Right atrium auricular region (tissue), 2 donors: ENCODE results near the gene CHRNE. TPM values are rescaled to one million over a fixed set of nuclear protein-coding genes. Genes with fewer than 3 reads are reported as not detected.
"Not testable (repeated sequence)": the region's sequence is repeated elsewhere in the genome, so short reads cannot be mapped to it uniquely, and the experiment has no call there.

Source experiments
- DNase-seq: peaks from one replicate; pipeline ENCODE4 v3.0.0-alpha.2; 2019; ENCODE audit warnings: low spot score
- H3K27ac ChIP-seq, 2 donors: fragments of 200-600 bp; sonication (generic); 1 replicate in 1 of 2; 2 replicates in 1 of 2; pipeline ENCODE4 v1.5.1; 2016 to 2019
- H3K27me3 ChIP-seq, 2 donors: fragments of 200-600 bp; sonication (generic); one replicate each; pipeline versions ENCODE4 v1.5.1 to v1.6.0; 2017 to 2019
- H3K36me3 ChIP-seq: fragments of 200-600 bp; sonication (generic); one replicate; pipeline ENCODE4 v1.5.1; 2016
- H3K4me1 ChIP-seq, 2 donors: fragments of 200-600 bp; sonication (generic); one replicate each; pipeline versions ENCODE4 v1.5.1 to v1.6.0; 2017 to 2019
- H3K4me3 ChIP-seq, 2 donors: fragments of 200-600 bp; sonication (generic); 1 replicate in 1 of 2; 2 replicates in 1 of 2; pipeline ENCODE4 v1.5.1; 2017 to 2019; ENCODE audit warnings: mild to moderate bottlenecking in 1 of 2, moderate library complexity in 1 of 2
- H3K9me3 ChIP-seq, 2 donors: fragments of 200-600 bp; sonication (generic); one replicate each; pipeline ENCODE4 v1.5.1; 2019
- total RNA-seq, 2 donors: library from RNA; depleted of rRNA; stranded (reverse); fragments of >200 nt; gene quantifications; one replicate each; pipeline ENCODE4 v1.1.0, GENCODE V29; 2016
- TF ChIP-seq, protein P1 (sequence below), 2 donors: fragments of 200-600 bp; sonication (generic); IDR thresholded peaks; one replicate each; pipeline ENCODE4 v1.5.1; 2019; ENCODE audit warnings: antibody characterized with exemption in 2 of 2

Gene CHRNE
- total RNA-seq, 2 donors from 2014 or later: 49.3 to 167 TPM

DNA sequence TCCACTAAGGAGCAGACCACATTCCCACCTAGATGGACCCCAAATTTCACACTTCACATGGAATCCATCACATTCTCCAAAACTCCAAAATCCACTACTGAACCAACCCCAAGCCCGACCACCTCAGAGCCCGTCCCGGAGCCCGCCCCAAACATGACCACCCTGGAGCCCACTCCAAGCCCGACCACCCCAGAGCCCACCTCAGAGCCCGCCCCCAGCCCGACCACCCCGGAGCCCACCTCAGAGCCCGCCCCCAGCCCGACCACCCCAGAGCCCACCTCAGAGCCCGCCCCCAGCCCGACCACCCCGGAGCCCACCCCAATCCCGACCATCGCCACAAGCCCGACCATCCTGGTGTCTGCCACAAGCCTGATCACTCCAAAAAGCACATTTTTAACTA is 30.7 kb upstream of the CHRNE start:
- Histone ChIP-seq H3K4me3 (no peak overlapping the region), H3K27ac (peak overlapping the region in 1 of 2 donors; percentile 51), H3K9me3 (no peaks in the 10 kb centered on the region), H3K36me3 (peaks cover 20% of the 10 kb centered on the region), H3K27me3 (no peaks in the 10 kb centered on the region), H3K4me1 (peaks cover 0 to 22% of the 10 kb centered on the region in 2 donors)
- no peak for DNase-seq
- TF ChIP-seq, protein P1, sequence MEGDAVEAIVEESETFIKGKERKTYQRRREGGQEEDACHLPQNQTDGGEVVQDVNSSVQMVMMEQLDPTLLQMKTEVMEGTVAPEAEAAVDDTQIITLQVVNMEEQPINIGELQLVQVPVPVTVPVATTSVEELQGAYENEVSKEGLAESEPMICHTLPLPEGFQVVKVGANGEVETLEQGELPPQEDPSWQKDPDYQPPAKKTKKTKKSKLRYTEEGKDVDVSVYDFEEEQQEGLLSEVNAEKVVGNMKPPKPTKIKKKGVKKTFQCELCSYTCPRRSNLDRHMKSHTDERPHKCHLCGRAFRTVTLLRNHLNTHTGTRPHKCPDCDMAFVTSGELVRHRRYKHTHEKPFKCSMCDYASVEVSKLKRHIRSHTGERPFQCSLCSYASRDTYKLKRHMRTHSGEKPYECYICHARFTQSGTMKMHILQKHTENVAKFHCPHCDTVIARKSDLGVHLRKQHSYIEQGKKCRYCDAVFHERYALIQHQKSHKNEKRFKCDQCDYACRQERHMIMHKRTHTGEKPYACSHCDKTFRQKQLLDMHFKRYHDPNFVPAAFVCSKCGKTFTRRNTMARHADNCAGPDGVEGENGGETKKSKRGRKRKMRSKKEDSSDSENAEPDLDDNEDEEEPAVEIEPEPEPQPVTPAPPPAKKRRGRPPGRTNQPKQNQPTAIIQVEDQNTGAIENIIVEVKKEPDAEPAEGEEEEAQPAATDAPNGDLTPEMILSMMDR (IDR thresholded peaks at IDR 0.05): no peak

DNA sequence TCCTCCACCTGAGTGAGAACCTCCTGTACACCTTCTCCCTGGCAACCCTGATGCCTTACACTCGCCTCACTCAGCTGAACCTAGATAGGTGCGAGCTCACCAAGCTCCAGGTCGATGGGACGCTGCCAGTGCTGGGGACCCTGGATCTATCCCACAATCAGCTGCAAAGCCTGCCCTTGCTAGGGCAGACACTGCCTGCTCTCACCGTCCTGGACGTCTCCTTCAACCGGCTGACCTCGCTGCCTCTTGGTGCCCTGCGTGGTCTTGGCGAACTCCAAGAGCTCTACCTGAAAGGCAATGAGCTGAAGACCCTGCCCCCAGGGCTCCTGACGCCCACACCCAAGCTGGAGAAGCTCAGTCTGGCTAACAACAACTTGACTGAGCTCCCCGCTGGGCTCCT is 29.9 kb upstream of the CHRNE start:
- no peak overlapping the region for H3K27ac ChIP-seq
- no peak overlapping the region for H3K4me3 ChIP-seq
- peaks cover 0 to 13% of the 10 kb centered on the region in 2 donors for H3K4me1 ChIP-seq
- no peaks in the 10 kb centered on the region for H3K27me3 ChIP-seq
- DNase-seq: no peak
- peaks cover 12% of the 10 kb centered on the region for H3K36me3 ChIP-seq
- no peaks in the 10 kb centered on the region for H3K9me3 ChIP-seq
- TF ChIP-seq, protein P1 (IDR thresholded peaks at IDR 0.05): no peak

DNA sequence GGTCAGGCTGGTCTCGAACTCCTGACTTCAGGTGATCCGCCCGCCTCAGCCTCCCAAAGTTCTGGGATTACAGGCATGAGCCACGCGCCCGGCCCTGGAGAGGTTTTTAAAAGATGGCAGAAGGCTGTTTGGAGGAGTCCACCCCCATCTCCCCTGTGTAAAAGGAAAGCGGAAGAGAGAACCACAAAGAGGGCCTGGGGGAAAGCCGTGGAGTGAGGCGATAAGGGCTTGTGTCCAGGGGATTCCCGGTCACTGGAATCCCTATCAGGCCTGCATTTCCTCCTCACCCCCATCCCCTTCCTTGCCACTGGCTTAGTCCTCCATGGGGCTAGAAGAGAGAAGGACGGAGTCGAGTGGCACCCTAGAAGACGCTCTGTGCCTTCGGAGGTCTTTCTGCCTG is 29.1 kb upstream of the CHRNE start, which contains the start of gene GP1BA:
GP1BA (plus strand) TSS at position 315 of the 400 bp plus-strand sequence. CDS start 328 bp downstream, outside the sequence.
- Histone ChIP-seq H3K4me3 (no peak within 1 kb of the TSS), H3K27me3 (no peaks in the 10 kb centered on the region), H3K27ac (no peak within 1 kb of the TSS), H3K4me1 (peaks cover 0 to 11% of the 10 kb centered on the region in 2 donors), H3K9me3 (no peaks in the 10 kb centered on the region), H3K36me3 (peaks cover 4% of the 10 kb centered on the region)
- no peak for DNase-seq
- TF ChIP-seq, protein P1 (IDR thresholded peaks at IDR 0.05): no peak

DNA sequence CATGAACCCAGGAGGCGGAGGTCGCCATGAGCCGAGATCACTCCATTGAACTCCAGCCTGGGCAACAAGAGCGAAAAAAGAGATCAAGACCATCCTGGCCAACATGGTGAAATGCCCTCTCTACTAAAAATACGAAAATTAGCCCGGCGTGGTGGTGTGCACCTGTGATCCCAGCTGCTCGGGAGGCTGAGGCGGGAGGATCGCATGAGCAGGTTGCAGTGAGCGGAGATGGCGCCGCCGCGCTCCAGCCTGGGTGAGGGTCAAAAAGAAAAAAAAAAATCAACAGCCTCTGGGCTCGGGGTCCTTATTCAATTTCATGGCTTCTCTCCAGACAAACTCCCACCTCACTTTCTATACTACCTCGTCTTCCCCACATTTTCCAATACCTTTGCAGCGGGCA is 26.0 kb upstream of the CHRNE start:
- TF ChIP-seq, protein P1 (IDR thresholded peaks at IDR 0.05): no peak
- Histone ChIP-seq H3K27me3 (no peaks in the 10 kb centered on the region), H3K4me3 (no peak overlapping the region), H3K27ac (no peak overlapping the region), H3K9me3 (no peaks in the 10 kb centered on the region), H3K4me1 (peaks cover 0 to 3% of the 10 kb centered on the region in 2 donors), H3K36me3 (no peaks in the 10 kb centered on the region)
- DNase-seq: no peak

DNA sequence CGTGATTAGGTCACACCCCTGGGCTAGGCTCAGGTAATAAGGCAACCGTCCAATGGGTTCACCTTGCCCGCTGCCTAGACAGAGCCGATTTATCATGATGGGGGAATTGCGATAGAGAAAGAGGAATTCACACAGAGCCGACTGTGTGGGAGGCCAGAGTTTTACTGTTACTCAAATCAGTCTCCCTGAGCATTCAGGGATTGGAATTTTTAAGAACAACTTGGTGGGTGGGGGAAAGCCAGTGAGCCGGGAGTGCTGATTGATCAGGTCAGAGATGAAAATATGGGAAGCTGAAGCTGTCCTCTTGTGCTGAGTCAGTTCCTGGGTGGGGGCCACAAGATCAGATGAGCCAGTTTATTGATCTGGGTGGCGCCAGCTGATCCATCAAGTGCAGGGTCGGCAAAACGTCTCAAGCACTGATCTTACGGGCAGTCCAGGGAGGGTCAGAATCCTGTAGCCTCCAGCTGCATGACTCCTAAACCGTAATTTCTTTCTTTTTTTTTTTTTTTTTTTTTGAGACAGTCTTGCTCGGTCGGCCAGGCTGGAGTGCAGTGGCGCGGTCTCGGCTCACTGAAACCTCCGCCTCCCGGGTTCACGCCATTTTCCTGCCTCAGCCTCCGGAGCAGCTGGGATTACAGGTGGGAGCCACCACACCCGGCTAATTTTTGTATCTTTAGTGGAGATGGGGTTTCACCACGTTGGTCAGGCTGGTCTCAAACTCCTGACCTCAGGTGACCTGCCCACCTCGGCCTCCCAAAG is 23.9 kb upstream of the CHRNE start:
- not testable (repeated sequence) for DNase-seq, H3K27me3 ChIP-seq, H3K27ac ChIP-seq, H3K4me1 ChIP-seq, H3K36me3 ChIP-seq, H3K9me3 ChIP-seq, H3K4me3 ChIP-seq

DNA sequence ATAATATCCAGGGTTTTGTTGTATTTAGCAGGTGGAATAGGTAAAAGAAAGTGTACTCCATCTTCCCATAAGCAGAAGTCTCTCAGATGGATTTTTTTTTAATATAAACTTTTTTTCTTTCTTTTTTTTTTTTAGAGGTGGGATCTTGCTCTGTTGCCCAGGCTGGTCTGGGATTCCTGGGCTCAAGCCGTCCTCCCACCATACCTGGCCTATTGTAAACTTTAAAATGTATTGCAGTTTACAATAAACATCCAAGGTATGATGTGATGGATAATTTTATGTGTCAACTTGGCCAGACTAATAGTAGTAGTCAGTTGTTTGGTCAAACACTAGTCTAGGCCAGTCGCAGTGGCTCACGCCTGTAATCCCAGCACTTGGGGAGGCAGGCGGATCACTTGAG is 18.4 kb upstream of the CHRNE start:
- no peak overlapping the region for H3K27ac ChIP-seq
- TF ChIP-seq, protein P1 (IDR thresholded peaks at IDR 0.05): no peak
- H3K4me3 ChIP-seq: no peak overlapping the region
- no peaks in the 10 kb centered on the region for H3K27me3 ChIP-seq
- H3K36me3 ChIP-seq: no peaks in the 10 kb centered on the region
- H3K9me3 ChIP-seq: no peaks in the 10 kb centered on the region
- no peaks in the 10 kb centered on the region for H3K4me1 ChIP-seq
- no peak for DNase-seq
